ENCODE data around the gene C1S.
"Not testable (repeated sequence)": the region's sequence is repeated elsewhere in the genome, so short reads cannot be mapped to it uniquely, and the experiment has no call there.

Gene C1S

DNA sequence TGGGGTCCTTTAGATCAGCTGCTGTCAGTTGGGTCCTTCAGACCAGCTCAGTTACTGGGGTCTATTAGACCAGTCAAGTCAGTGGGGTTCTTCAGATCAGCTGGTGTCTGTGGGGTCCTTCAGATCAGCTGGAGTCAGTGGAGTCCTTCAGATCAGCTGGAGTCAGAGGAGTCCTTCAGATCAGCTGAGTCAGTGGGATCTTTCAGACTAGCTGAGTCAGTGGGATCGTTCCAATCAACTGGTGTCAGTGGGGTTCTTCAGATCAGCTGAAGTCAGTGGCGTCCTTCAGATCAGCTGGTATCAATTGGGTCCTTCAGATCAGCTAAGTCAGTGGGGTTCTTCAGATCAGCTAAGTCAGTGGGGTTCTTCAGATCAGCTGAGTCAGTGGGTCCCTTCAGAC lies 27.5 kb upstream of the C1S start:
- H3K9me3 ChIP-seq (replicated peaks; ENCODE audit: insufficient read depth, low read length) = no peaks in the 10 kb centered on the region
- no peak overlapping the region for H3K4me3 ChIP-seq (ENCODE audit: low read length)
- no peaks in the 10 kb centered on the region for H3K27me3 ChIP-seq (replicated peaks; ENCODE audit: insufficient read depth, low read length)
- H4K20me1 ChIP-seq (ENCODE audit: insufficient read depth, low read length) = no peaks in the 10 kb centered on the region
- no peak for TF ChIP-seq EZH2 (optimal IDR thresholded peaks at IDR 0.05; ENCODE audit: low read depth, low read length)
- TF ChIP-seq EZH2phosphoT487 (IDR thresholded peaks at IDR 0.05; ENCODE audit: low read length) = no peak
- TF ChIP-seq, protein P1, sequence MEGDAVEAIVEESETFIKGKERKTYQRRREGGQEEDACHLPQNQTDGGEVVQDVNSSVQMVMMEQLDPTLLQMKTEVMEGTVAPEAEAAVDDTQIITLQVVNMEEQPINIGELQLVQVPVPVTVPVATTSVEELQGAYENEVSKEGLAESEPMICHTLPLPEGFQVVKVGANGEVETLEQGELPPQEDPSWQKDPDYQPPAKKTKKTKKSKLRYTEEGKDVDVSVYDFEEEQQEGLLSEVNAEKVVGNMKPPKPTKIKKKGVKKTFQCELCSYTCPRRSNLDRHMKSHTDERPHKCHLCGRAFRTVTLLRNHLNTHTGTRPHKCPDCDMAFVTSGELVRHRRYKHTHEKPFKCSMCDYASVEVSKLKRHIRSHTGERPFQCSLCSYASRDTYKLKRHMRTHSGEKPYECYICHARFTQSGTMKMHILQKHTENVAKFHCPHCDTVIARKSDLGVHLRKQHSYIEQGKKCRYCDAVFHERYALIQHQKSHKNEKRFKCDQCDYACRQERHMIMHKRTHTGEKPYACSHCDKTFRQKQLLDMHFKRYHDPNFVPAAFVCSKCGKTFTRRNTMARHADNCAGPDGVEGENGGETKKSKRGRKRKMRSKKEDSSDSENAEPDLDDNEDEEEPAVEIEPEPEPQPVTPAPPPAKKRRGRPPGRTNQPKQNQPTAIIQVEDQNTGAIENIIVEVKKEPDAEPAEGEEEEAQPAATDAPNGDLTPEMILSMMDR (IDR thresholded peaks at IDR 0.05; ENCODE audit: low read length) = no peak
- no peaks in the 10 kb centered on the region for H3K79me2 ChIP-seq (ENCODE audit: low read length)
- H3K4me1 ChIP-seq (ENCODE audit: low read length) = no peaks in the 10 kb centered on the region
- no peak overlapping the region for H2AFZ ChIP-seq (ENCODE audit: low read length)
- no peaks in the 10 kb centered on the region for H3K36me3 ChIP-seq (replicated peaks; ENCODE audit: insufficient read depth, low read length)
- H3K9ac ChIP-seq (ENCODE audit: low read length) = no peak overlapping the region
- no peak overlapping the region for H3K27ac ChIP-seq (ENCODE audit: low read length)
- DNase-seq = no peak
- no peak overlapping the region for H3K4me2 ChIP-seq (ENCODE audit: low read depth, low read length)
- H3K9me2 ChIP-seq (replicated peaks; ENCODE audit: insufficient read depth, low read length) = no peaks in the 10 kb centered on the region
- H3F3A ChIP-seq (ENCODE audit: insufficient read depth, low read length) = no peaks in the 10 kb centered on the region

DNA sequence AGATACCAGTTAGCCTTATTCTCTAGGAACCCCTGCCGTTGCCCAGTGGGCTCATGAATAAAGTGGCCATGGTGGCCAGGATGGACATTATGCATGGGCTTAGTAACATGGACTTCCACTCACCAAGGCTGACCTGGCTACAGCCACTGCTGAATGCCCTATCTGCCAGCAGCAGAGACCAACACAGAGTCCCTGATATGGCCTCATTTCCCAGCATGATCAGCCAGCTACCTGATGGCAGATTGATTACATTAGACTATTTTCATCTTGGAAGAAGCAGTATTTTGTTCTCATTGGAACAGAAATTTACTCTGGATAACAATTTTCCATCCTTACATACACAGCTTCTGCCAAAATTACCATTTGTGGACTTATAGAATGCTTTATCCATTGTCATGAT lies 26.1 kb upstream of the C1S start:
- H3F3A ChIP-seq (ENCODE audit: insufficient read depth, low read length) = no peaks in the 10 kb centered on the region
- H2AFZ ChIP-seq (ENCODE audit: low read length) = no peak overlapping the region
- no peaks in the 10 kb centered on the region for H3K9me2 ChIP-seq (replicated peaks; ENCODE audit: insufficient read depth, low read length)
- H3K4me2 ChIP-seq (ENCODE audit: low read depth, low read length) = no peak overlapping the region
- H3K36me3 ChIP-seq (replicated peaks; ENCODE audit: insufficient read depth, low read length) = no peaks in the 10 kb centered on the region
- no peaks in the 10 kb centered on the region for H3K9me3 ChIP-seq (replicated peaks; ENCODE audit: insufficient read depth, low read length)
- H4K20me1 ChIP-seq (ENCODE audit: insufficient read depth, low read length) = no peaks in the 10 kb centered on the region
- H3K79me2 ChIP-seq (ENCODE audit: low read length) = no peaks in the 10 kb centered on the region
- H3K9ac ChIP-seq (ENCODE audit: low read length) = no peak overlapping the region
- H3K27me3 ChIP-seq (replicated peaks; ENCODE audit: insufficient read depth, low read length) = no peaks in the 10 kb centered on the region
- TF ChIP-seq, protein P1 (IDR thresholded peaks at IDR 0.05; ENCODE audit: low read length) = no peak
- no peak for TF ChIP-seq EZH2 (optimal IDR thresholded peaks at IDR 0.05; ENCODE audit: low read depth, low read length)
- H3K4me1 ChIP-seq (ENCODE audit: low read length) = no peaks in the 10 kb centered on the region
- no peak for DNase-seq
- no peak overlapping the region for H3K27ac ChIP-seq (ENCODE audit: low read length)
- no peak overlapping the region for H3K4me3 ChIP-seq (ENCODE audit: low read length)

DNA sequence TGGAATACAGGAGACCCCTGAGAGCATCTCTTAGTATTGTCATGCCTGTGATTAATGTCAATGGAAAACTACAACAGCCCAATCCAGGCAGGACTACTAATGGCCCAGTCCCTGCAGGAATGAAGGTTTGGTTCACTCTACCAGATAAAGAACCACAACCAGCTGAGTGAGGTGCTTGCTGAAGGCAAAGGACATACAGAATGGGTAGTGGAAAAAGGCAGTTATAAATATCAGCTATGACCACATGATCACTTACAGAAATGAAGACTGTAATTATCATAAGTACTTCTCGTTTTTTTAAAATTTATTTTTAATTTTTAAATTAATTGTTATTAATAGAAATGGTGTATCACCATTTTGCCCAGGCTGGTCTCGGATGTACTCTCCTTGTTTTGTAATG lies 25.1 kb upstream of the C1S start:
- no peak for DNase-seq
- Histone ChIP-seq H3K4me2 (ENCODE audit: low read depth, low read length) (no peak overlapping the region), H4K20me1 (ENCODE audit: insufficient read depth, low read length) (no peaks in the 10 kb centered on the region), H3K79me2 (ENCODE audit: low read length) (no peaks in the 10 kb centered on the region), H3K27me3 (replicated peaks; ENCODE audit: insufficient read depth, low read length) (no peaks in the 10 kb centered on the region), H3K27ac (ENCODE audit: low read length) (no peak overlapping the region), H2AFZ (ENCODE audit: low read length) (no peak overlapping the region), H3F3A (ENCODE audit: insufficient read depth, low read length) (no peaks in the 10 kb centered on the region), H3K9me3 (replicated peaks; ENCODE audit: insufficient read depth, low read length) (no peaks in the 10 kb centered on the region), H3K36me3 (replicated peaks; ENCODE audit: insufficient read depth, low read length) (no peaks in the 10 kb centered on the region), H3K4me1 (ENCODE audit: low read length) (no peaks in the 10 kb centered on the region), H3K4me3 (ENCODE audit: low read length) (no peak overlapping the region), H3K9me2 (replicated peaks; ENCODE audit: insufficient read depth, low read length) (no peaks in the 10 kb centered on the region), H3K9ac (ENCODE audit: low read length) (no peak overlapping the region)
- no peak for TF ChIP-seq EZH2phosphoT487 (IDR thresholded peaks at IDR 0.05; ENCODE audit: low read length)
- TF ChIP-seq, protein P1 (IDR thresholded peaks at IDR 0.05; ENCODE audit: low read length) = no peak

DNA sequence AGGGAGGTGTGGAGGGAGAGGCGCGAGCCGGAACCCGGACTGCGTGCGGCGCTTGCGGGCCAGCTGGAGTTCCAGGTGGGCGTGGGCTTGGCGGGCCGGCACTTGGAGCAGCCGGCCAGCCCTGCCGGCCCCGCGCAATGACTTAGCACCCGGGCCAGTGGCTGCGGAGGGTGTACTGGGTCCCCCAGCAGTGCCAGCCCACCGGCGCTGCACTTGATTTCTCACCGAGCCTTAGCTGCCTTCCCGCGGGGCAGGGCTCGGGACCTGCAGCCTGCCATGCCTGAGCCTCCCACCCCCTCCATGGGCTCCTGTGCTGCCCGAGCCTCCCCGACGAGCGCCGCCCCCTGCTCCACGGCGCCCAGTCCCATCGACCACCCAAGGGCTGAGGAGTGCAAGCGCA lies 23.1 kb upstream of the C1S start:
- not testable (repeated sequence) for H3K79me2 ChIP-seq (ENCODE audit: low read length); H3K9me3 ChIP-seq (replicated peaks; ENCODE audit: insufficient read depth, low read length); H3K4me1 ChIP-seq (ENCODE audit: low read length); H3F3A ChIP-seq (ENCODE audit: insufficient read depth, low read length); H3K36me3 ChIP-seq (replicated peaks; ENCODE audit: insufficient read depth, low read length); H3K4me2 ChIP-seq (ENCODE audit: low read depth, low read length); H2AFZ ChIP-seq (ENCODE audit: low read length); H3K9me2 ChIP-seq (replicated peaks; ENCODE audit: insufficient read depth, low read length); DNase-seq; H3K27me3 ChIP-seq (replicated peaks; ENCODE audit: insufficient read depth, low read length); H3K4me3 ChIP-seq (ENCODE audit: low read length); H3K9ac ChIP-seq (ENCODE audit: low read length); H3K27ac ChIP-seq (ENCODE audit: low read length); H4K20me1 ChIP-seq (ENCODE audit: insufficient read depth, low read length)
